ENCODE data around the gene ULK4. TPM values are rescaled to one million over a fixed set of nuclear protein-coding genes. Genes with fewer than 3 reads are reported as not detected.

ULK4 gene
- total RNA-seq, 1 experiment from 2014 or later: 14.3 TPM

DNA sequence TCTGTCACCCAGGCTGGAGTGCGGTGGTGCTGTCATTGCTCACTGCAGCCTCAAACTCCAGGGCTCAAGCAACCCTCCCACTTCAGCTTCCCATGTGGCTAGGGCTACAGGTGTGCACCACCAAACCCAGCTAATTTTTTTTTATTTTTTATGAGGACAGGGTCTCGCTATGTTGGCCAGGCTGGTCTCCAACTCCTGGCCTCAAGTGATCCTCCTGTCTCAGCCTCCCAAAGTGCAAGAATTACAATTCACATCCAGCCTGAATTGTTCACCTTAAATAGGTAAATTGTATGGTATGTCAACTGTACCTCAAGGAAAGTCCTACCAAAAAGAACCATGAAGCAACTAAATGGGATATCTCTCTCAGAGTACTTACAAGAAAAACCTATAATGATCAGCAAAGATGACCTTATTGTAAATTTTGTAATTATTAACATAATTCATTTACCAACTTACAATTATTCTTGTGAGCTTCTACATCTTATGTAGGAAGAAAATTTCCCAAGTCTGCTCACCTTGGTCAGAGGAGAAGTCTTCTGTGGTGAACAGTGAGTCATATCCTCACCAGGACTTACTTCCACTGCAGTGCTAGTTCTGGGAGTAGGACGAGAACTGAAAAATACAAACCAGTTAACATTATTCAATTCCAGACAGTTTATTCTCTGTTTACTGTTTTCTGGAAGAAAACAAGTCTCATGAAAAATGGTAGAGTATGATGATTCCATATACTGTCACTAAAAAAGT lies 54.4 kb downstream of the ULK4 start:
- no peaks in the 10 kb centered on the region for H3K9me3 ChIP-seq (ENCODE audit: control insufficient read depth, insufficient read depth, low read depth, low read length)
- POLR2A ChIA-PET: no interaction called here
- no TSS peak for BruUV-seq (replicated peaks)
- TF ChIP-seq, protein P1, sequence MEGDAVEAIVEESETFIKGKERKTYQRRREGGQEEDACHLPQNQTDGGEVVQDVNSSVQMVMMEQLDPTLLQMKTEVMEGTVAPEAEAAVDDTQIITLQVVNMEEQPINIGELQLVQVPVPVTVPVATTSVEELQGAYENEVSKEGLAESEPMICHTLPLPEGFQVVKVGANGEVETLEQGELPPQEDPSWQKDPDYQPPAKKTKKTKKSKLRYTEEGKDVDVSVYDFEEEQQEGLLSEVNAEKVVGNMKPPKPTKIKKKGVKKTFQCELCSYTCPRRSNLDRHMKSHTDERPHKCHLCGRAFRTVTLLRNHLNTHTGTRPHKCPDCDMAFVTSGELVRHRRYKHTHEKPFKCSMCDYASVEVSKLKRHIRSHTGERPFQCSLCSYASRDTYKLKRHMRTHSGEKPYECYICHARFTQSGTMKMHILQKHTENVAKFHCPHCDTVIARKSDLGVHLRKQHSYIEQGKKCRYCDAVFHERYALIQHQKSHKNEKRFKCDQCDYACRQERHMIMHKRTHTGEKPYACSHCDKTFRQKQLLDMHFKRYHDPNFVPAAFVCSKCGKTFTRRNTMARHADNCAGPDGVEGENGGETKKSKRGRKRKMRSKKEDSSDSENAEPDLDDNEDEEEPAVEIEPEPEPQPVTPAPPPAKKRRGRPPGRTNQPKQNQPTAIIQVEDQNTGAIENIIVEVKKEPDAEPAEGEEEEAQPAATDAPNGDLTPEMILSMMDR (IDR thresholded peaks at IDR 0.05): no peak
- H3K36me3 ChIP-seq (ENCODE audit: control insufficient read depth, insufficient read depth, low read length): no peaks in the 10 kb centered on the region
- H3K27me3 ChIP-seq (ENCODE audit: control insufficient read depth, insufficient read depth, low read length): no peaks in the 10 kb centered on the region
- no peaks in the 10 kb centered on the region for H3K4me1 ChIP-seq (ENCODE audit: control insufficient read depth, insufficient read depth, low read length)
- DNase-seq (ENCODE audit: low read depth, low spot score): no peak
- no peak for ATAC-seq
- in situ Hi-C loops (cut with HindIII; ENCODE audit: low pct_unique_long_range_greater_than_20kb, low sequenced_read_pairs) (no loop called here), intact Hi-C loops (cut with micrococcal nuclease; ENCODE audit: unreplicated experiment) (no loop called here)
- H3K27ac ChIP-seq (ENCODE audit: low read length): no peak overlapping the region
- CTCF ChIA-PET: no interaction called here
- H3K4me3 ChIP-seq (ENCODE audit: low read depth in 2 of 2, low read length in 2 of 2): no peak overlapping the region

DNA sequence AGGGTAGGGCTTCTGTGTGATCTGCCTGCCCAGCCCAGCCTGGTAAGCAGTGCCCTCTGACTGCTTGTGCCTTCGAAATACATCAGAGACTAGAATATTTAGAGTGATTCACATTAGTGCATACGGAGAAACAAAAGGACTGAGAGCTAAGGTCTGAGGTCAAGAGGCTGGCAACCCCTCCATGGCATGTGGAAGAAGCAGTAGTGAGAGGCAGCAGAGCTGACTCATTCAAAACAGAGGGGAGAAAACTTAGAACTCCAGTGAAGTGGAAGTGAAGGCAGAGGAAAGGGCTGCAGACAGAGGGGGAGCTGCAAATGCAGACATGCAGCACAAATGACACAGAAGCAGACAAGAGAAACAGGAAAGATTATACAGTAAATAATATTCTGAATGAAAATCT lies 61.6 kb downstream of the ULK4 start:
- H3K9me3 ChIP-seq (ENCODE audit: control insufficient read depth, insufficient read depth, low read depth, low read length): no peaks in the 10 kb centered on the region
- ChIA-PET CTCF (no interaction called here), POLR2A (no interaction called here)
- in situ Hi-C loops (cut with HindIII; ENCODE audit: low pct_unique_long_range_greater_than_20kb, low sequenced_read_pairs): no loop called here
- no peak for ATAC-seq
- H3K36me3 ChIP-seq (ENCODE audit: control insufficient read depth, insufficient read depth, low read length): no peaks in the 10 kb centered on the region
- H3K27me3 ChIP-seq (ENCODE audit: control insufficient read depth, insufficient read depth, low read length): no peaks in the 10 kb centered on the region
- no peak overlapping the region for H3K4me3 ChIP-seq (ENCODE audit: low read depth in 2 of 2, low read length in 2 of 2)
- intact Hi-C loops (cut with micrococcal nuclease; ENCODE audit: unreplicated experiment): no loop called here
- H3K27ac ChIP-seq (ENCODE audit: low read length): no peak overlapping the region
- DNase-seq (ENCODE audit: low read depth, low spot score): no peak
- no TSS peak for BruUV-seq (replicated peaks)
- H3K4me1 ChIP-seq (ENCODE audit: control insufficient read depth, insufficient read depth, low read length): no peaks in the 10 kb centered on the region
- TF ChIP-seq POLR2AphosphoS5 (IDR thresholded peaks at IDR 0.05; ENCODE audit: low read depth, low read length): no peak
- TF ChIP-seq, protein P1 (IDR thresholded peaks at IDR 0.05): no peak
- no peak for TF ChIP-seq TCF7L2 (IDR thresholded peaks at IDR 0.05; ENCODE audit: low read depth, low read length)
- TF ChIP-seq, protein P2, sequence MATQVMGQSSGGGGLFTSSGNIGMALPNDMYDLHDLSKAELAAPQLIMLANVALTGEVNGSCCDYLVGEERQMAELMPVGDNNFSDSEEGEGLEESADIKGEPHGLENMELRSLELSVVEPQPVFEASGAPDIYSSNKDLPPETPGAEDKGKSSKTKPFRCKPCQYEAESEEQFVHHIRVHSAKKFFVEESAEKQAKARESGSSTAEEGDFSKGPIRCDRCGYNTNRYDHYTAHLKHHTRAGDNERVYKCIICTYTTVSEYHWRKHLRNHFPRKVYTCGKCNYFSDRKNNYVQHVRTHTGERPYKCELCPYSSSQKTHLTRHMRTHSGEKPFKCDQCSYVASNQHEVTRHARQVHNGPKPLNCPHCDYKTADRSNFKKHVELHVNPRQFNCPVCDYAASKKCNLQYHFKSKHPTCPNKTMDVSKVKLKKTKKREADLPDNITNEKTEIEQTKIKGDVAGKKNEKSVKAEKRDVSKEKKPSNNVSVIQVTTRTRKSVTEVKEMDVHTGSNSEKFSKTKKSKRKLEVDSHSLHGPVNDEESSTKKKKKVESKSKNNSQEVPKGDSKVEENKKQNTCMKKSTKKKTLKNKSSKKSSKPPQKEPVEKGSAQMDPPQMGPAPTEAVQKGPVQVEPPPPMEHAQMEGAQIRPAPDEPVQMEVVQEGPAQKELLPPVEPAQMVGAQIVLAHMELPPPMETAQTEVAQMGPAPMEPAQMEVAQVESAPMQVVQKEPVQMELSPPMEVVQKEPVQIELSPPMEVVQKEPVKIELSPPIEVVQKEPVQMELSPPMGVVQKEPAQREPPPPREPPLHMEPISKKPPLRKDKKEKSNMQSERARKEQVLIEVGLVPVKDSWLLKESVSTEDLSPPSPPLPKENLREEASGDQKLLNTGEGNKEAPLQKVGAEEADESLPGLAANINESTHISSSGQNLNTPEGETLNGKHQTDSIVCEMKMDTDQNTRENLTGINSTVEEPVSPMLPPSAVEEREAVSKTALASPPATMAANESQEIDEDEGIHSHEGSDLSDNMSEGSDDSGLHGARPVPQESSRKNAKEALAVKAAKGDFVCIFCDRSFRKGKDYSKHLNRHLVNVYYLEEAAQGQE (IDR thresholded peaks at IDR 0.05; ENCODE audit: insufficient read depth in 1 of 2, low read depth in 2 of 2, low read length in 1 of 2): no peak
- TF ChIP-seq SIN3A (IDR thresholded peaks at IDR 0.05; ENCODE audit: borderline replicate concordance, insufficient read depth, low read depth, low read length): no peak
